ENCODE data around the gene CHD3. TPM values are rescaled to one million over a fixed set of nuclear protein-coding genes. Genes with fewer than 3 reads are reported as not detected.

CHD3 gene
- total RNA-seq, 1 experiment from 2014 or later = 197 TPM

GRCh38 chr17:7944326-7944725, 55.7 kb downstream of the CHD3 start:
- DNase-seq = no peak
- Histone ChIP-seq H2AFZ (no peak overlapping the region), H3K4me3 (no peak overlapping the region), H3K79me2 (ENCODE audit: low read depth) (no peaks in the 10 kb centered on the region), H3K27ac (no peak overlapping the region), H3K4me1 (replicated peaks; ENCODE audit: insufficient read depth) (no peaks in the 10 kb centered on the region), H3K9me3 (ENCODE audit: insufficient read depth, low read depth) (no peaks in the 10 kb centered on the region), H3F3A (ENCODE audit: insufficient read depth, low read depth) (no peaks in the 10 kb centered on the region), H3K4me2 (no peak overlapping the region), H3K27me3 (ENCODE audit: insufficient read depth, low read depth) (no peaks in the 10 kb centered on the region), H3K9me2 (ENCODE audit: insufficient read depth) (no peaks in the 10 kb centered on the region), H4K20me1 (ENCODE audit: insufficient read depth) (no peaks in the 10 kb centered on the region), H3K36me3 (ENCODE audit: low read depth) (no peaks in the 10 kb centered on the region)
- CTCF ChIA-PET = no interaction called here
- intact Hi-C loops (cut with micrococcal nuclease; ENCODE audit: unreplicated experiment) = no loop called here
- POLR2A ChIA-PET (ENCODE audit: unreplicated experiment) = no interaction called here
- TF ChIP-seq CTCF (conservative IDR thresholded peaks at IDR 0.05) = no peak
- TF ChIP-seq EZH2 (IDR thresholded peaks at IDR 0.05; ENCODE audit: low read depth) = no peak
- no TSS peak for BruUV-seq (replicated peaks)

- intact Hi-C loops (cut with micrococcal nuclease; ENCODE audit: unreplicated experiment) = no loop called here
- Histone ChIP-seq H3F3A (ENCODE audit: insufficient read depth, low read depth) (no peaks in the 10 kb centered on the region), H3K27me3 (ENCODE audit: insufficient read depth, low read depth) (no peaks in the 10 kb centered on the region), H3K27ac (no peak overlapping the region), H3K4me3 (no peak overlapping the region), H3K79me2 (ENCODE audit: low read depth) (no peaks in the 10 kb centered on the region), H3K9me3 (ENCODE audit: insufficient read depth, low read depth) (no peaks in the 10 kb centered on the region), H3K9me2 (ENCODE audit: insufficient read depth) (no peaks in the 10 kb centered on the region), H3K4me2 (no peak overlapping the region), H4K20me1 (ENCODE audit: insufficient read depth) (no peaks in the 10 kb centered on the region; the same call in 1 of the 2 replicates), H3K36me3 (ENCODE audit: low read depth) (no peaks in the 10 kb centered on the region), H2AFZ (no peak overlapping the region), H3K4me1 (replicated peaks; ENCODE audit: insufficient read depth) (no peaks in the 10 kb centered on the region)
- BruUV-seq (replicated peaks) = no TSS peak
- TF ChIP-seq EZH2 (IDR thresholded peaks at IDR 0.05; ENCODE audit: low read depth) (no peak), CTCF (conservative IDR thresholded peaks at IDR 0.05) (no peak)
- POLR2A ChIA-PET (ENCODE audit: unreplicated experiment) = no interaction called here
- CTCF ChIA-PET = interaction anchor here (0.5 kb wide), 2 partner anchors 20 to 105 kb away, joined by 3 to 4 read pairs; no protein-coding TSS in a partner anchor
- no peak for DNase-seq
Measured at GRCh38 chr17:7945651-7946050, 57.1 kb downstream of the CHD3 start.

GRCh38 chr17:7946441-7946840, 57.9 kb downstream of the CHD3 start:
- no peak overlapping the region for H3K4me2 ChIP-seq
- DNase-seq = no peak
- no peaks in the 10 kb centered on the region for H3K27me3 ChIP-seq (ENCODE audit: insufficient read depth, low read depth)
- no peak overlapping the region for H2AFZ ChIP-seq
- no peaks in the 10 kb centered on the region for H3K79me2 ChIP-seq (ENCODE audit: low read depth)
- ChIA-PET CTCF (interaction anchor here (0.6 kb wide), 1 partner anchor 295 kb away, joined by 10 read pairs; no protein-coding TSS in a partner anchor), POLR2A (ENCODE audit: unreplicated experiment) (no interaction called here)
- no peaks in the 10 kb centered on the region for H3K36me3 ChIP-seq (ENCODE audit: low read depth)
- no peak overlapping the region for H3K27ac ChIP-seq
- H3K4me1 ChIP-seq (replicated peaks; ENCODE audit: insufficient read depth) = no peaks in the 10 kb centered on the region
- H3K4me3 ChIP-seq = no peak overlapping the region
- BruUV-seq (replicated peaks) = no TSS peak
- no peaks in the 10 kb centered on the region for H3K9me3 ChIP-seq (ENCODE audit: insufficient read depth, low read depth)
- intact Hi-C loops (cut with micrococcal nuclease; ENCODE audit: unreplicated experiment) = no loop called here
- no peaks in the 10 kb centered on the region; the same call in 1 of the 2 replicates for H4K20me1 ChIP-seq (ENCODE audit: insufficient read depth)
- no peaks in the 10 kb centered on the region for H3K9me2 ChIP-seq (ENCODE audit: insufficient read depth)
- no peak for TF ChIP-seq EZH2 (IDR thresholded peaks at IDR 0.05; ENCODE audit: low read depth)
- TF ChIP-seq CTCF (conservative IDR thresholded peaks at IDR 0.05) = no peak
- no peaks in the 10 kb centered on the region for H3F3A ChIP-seq (ENCODE audit: insufficient read depth, low read depth)

Measured in PC-9 (cell line).